GM21515 (cell line): ENCODE data around the gene MMP8.
A peak's percentile ranks its signal among the peaks of the same experiment; 100 is the strongest.

Source experiments
- ATAC-seq: cut with Tn5 transposase; IDR thresholded peaks from one replicate; pipeline ENCODE4 v1.9.1; 2021; ENCODE audit not compliant: unreplicated experiment

MMP8 gene

GRCh38 chr11:102722821-102723220 is 1.9 kb downstream of the MMP8 start:
- no peak for ATAC-seq

- no peak for ATAC-seq
Measured at GRCh38 chr11:102719620-102720277, 5.0 kb downstream of the MMP8 start.

DNA sequence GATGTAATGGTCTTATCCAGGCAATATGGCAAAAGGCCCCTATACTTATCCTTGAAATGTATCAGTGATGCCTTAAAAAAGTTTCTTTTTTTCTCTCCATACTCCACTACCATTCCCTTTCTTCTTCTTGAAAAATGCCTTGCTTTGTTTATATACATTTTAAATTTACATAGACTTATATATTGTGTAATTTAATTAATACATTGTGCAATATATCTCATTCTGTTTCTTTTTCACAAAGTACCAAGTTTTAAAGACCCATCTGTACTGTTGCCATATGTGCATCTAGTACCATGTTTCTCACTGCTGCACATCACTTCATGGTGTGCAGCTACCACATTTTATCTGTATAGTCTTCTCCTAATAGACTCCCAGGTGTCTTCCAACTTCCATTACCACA is 7.5 kb downstream of the MMP8 start:
- ATAC-seq = no peak

GRCh38 chr11:102716527-102716926 is 8.2 kb downstream of the MMP8 start:
- peak; percentile 81 for ATAC-seq

- no peak for ATAC-seq
Measured at GRCh38 chr11:102712137-102712536, 12.6 kb downstream of the MMP8 start.

- ATAC-seq = no peak
Measured at GRCh38 chr11:102709201-102709945, 15.4 kb downstream of the MMP8 start.

GRCh38 chr11:102708654-102709053 is 16.1 kb downstream of the MMP8 start:
- no peak for ATAC-seq

DNA sequence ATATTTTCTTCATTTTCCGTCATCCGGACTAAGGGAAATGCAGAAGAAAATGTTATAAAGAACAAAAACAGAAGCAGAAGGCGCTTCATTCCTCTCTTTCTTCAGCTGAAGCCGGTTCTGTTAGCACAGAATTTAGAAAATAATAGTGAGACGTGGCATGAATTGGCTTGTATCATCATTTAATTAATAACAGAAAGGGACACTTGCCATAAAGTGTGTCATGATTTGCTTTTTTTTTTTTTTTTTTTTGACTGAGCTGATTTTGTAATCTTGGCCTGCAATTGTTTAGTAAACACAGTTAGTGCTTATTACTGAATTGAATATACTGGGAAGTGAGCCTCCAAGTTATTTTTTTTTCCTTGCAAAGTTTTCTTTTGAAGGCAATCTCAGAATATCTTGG is 19.1 kb downstream of the MMP8 start, which contains the start of gene MMP27:
Gene MMP27, minus strand, starts transcription at position 144 of the 400 bp plus-strand sequence. Its CDS starts 55 bp downstream, at position 89.
- no peak for ATAC-seq

- no peak for ATAC-seq
Measured at GRCh38 chr11:102704841-102705240, 19.9 kb downstream of the MMP8 start.

DNA sequence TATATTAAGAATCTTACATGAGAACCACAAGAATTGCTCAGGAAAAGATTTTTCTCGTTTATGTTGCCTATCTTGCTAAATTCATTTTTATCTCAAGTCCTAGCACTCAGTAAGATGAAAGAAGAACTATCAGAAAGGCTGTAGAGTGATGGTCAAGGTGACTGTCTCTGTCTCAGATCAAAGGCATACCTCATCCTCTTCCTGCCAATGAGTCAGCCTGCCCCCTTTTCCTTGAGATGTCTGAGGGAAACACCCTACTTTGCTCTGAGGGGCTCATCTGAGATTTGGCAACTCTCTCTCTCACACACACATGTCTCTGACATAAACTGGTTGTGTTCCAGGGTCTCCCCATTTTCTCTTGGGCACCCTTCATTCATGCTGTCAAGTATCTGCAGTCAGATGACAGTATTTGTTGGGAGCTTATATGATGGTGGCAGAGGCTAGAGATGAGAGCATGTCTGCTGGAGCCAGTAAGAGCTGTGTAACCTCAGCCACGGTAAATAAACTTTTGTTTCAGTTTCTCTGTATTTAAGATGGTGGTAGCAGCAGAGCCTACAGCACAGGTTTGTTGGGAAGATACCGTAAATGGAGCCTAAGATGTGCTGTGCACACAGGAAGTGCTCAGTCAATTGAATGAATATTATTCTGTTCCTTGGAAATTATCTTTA is 20.8 kb downstream of the MMP8 start:
- no peak for ATAC-seq

DNA sequence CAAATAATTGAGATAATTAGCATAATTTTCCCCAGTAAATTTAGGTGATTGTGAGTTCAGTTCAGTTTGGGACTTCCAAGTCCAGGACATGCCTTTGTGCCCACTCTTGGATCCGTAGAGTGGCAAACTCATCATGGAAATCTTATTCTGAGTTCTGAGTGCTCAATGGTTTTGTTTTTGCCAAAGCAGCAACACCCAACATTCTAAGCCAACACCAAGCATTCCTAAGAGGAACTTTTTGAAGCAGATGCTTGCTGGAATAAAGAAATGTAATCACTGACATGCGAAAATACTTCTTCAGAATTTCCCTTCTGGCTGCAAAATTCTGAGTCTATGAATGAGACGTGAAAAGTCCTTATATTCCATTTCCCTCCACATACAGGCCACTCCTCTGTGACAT is 29.6 kb downstream of the MMP8 start:
- no peak for ATAC-seq

DNA sequence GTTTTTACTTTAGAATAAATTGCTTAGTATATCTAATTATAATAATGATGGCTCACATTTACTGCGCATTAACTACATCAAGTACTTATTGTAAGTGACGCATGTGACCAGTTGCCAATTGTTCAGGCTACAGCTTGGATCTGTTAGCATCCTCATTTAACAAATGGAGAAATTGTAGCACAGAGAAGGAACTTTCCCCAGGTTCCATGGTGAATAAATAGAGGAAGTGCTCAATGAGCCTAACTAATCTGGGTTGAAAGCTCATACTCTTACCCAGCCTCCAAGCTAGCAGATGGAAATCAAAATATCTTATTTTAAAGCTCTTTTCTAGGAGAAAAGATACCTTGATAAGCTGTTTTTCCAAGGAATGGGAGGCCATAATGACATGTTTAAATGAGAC is 39.0 kb downstream of the MMP8 start:
- ATAC-seq = no peak

GRCh38 chr11:102685338-102685737 is 39.4 kb downstream of the MMP8 start:
- ATAC-seq = no peak

DNA sequence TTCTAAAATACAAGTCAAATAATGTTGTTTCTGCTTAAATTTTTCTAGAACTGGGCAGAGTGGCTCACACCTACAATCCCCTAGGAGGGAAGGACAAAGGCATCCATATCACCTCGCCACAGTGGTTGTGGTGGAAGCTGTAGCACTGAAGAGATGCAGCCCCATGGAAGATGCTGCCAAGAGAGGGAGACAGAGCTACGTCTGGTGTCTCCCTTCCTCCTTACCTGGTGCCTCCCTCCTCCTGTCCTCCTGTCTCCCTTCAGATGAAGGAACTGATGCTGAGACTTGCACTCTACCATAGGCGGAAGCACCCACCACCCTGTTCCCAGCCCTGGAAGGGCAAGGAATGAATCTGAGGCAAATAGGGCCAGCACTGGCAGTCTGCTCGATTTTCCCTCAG is 41.5 kb downstream of the MMP8 start:
- no peak for ATAC-seq

GRCh38 chr11:102680945-102681344 is 43.8 kb downstream of the MMP8 start:
- ATAC-seq = no peak

DNA sequence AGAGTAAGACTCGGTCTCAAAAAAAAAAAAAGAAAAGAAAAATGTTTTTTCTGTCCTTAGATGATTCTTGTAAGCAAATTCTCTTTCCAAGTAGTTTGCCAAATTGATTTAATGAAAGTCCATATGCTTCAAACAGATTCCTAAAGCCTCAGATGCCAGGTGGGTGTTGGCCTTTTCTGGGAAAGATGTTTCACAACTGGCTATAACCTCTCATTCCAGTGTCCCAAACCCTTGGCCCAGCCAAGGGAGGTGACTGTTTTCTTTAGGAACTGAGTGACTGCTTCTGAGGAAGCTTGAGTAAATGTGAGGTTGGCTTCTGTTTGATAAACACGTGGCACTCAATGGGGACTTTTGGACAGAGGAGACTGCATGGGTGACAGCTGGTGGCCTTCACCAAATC is 46.7 kb downstream of the MMP8 start:
- ATAC-seq = no peak

- no peak for ATAC-seq
Measured at GRCh38 chr11:102676084-102676483, 48.7 kb downstream of the MMP8 start.

DNA sequence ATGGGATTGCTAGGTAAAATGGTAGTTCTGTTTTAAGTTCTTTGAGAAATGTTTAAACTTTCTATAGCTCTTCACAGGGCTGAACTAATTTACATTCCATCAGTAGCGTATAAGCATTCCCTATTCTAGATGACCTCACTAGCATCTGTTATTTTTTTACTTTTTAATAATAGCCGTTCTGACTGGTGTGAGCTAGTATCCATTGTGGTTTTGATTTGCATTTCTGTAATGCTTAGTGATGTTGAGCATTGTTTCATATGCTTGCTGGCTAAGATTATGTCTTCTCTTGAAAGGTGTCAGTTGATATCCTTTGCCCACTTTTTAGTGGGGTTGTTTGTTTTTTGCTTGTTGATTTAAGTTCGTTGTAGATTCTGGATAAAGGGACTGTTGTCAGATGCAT is 55.1 kb downstream of the MMP8 start:
- peak; percentile 61 for ATAC-seq

GRCh38 chr11:102666331-102666957 is 58.3 kb downstream of the MMP8 start:
- peak; percentile 54 for ATAC-seq

GRCh38 chr11:102664001-102664752 is 60.6 kb downstream of the MMP8 start:
- ATAC-seq = no peak

- no peak for ATAC-seq
Measured at GRCh38 chr11:102662607-102663006, 62.1 kb downstream of the MMP8 start.
